ENCODE measurements around the gene COG7. TPM values are rescaled to one million over a fixed set of nuclear protein-coding genes. Genes with fewer than 3 reads are reported as not detected.

The COG7 gene
- total RNA-seq, 3 donors from 2014 or later, result 12.8 to 31.6 (median 29.2) TPM

- Histone ChIP-seq H3K36me3 (no peaks in the 10 kb centered on the region), H3K27me3 (no peaks in the 10 kb centered on the region), H3K27ac (no peak overlapping the region), H3K4me1 (peaks cover 0 to 7% of the 10 kb centered on the region in 2 donors), H3K4me3 (no peak overlapping the region), H3K9me3 (no peaks in the 10 kb centered on the region)
- no peak for TF ChIP-seq POLR2AphosphoS5 (IDR thresholded peaks at IDR 0.05)
- no peak for TF ChIP-seq CTCF (IDR thresholded peaks at IDR 0.05)
- TF ChIP-seq POLR2A (IDR thresholded peaks at IDR 0.05), result no peak
- intact Hi-C loops (cut with DNase I; ENCODE audit: low total_unique reads), result no loop called here
- no peak for DNase-seq (ENCODE audit: low spot score in 2 of 2)
Observed at GRCh38 chr16:23359092-23359760, 93.8 kb downstream of the COG7 start.

- peaks cover 0 to 7% of the 10 kb centered on the region in 2 donors for H3K4me1 ChIP-seq
- no peak overlapping the region for H3K4me3 ChIP-seq
- no peaks in the 10 kb centered on the region for H3K36me3 ChIP-seq
- no peak overlapping the region for H3K27ac ChIP-seq
- intact Hi-C loops (cut with DNase I; ENCODE audit: low total_unique reads), result no loop called here
- no peak for DNase-seq (ENCODE audit: low spot score in 2 of 2)
- TF ChIP-seq POLR2AphosphoS5 (IDR thresholded peaks at IDR 0.05) (no peak), CTCF (IDR thresholded peaks at IDR 0.05) (no peak), POLR2A (IDR thresholded peaks at IDR 0.05) (no peak)
- no peaks in the 10 kb centered on the region for H3K9me3 ChIP-seq
- H3K27me3 ChIP-seq, result no peaks in the 10 kb centered on the region
Observed at GRCh38 chr16:23357761-23358290, 95.2 kb downstream of the COG7 start.

- H3K9me3 ChIP-seq, result no peaks in the 10 kb centered on the region
- intact Hi-C loops (cut with DNase I; ENCODE audit: low total_unique reads), result no loop called here
- TF ChIP-seq POLR2AphosphoS5 (IDR thresholded peaks at IDR 0.05), result no peak
- no peak for TF ChIP-seq POLR2A (IDR thresholded peaks at IDR 0.05)
- no peak for TF ChIP-seq CTCF (IDR thresholded peaks at IDR 0.05)
- no peaks in the 10 kb centered on the region for H3K36me3 ChIP-seq
- no peaks in the 10 kb centered on the region for H3K27me3 ChIP-seq
- H3K4me3 ChIP-seq, result no peak overlapping the region
- H3K4me1 ChIP-seq, result peaks cover 0 to 2% of the 10 kb centered on the region in 2 donors
- no peak overlapping the region for H3K27ac ChIP-seq
- no peak for DNase-seq (ENCODE audit: low spot score in 2 of 2)
Observed at GRCh38 chr16:23356941-23357340, 96.0 kb downstream of the COG7 start.

- Histone ChIP-seq H3K27ac (no peak overlapping the region), H3K27me3 (no peaks in the 10 kb centered on the region), H3K4me1 (no peaks in the 10 kb centered on the region), H3K36me3 (no peaks in the 10 kb centered on the region), H3K9me3 (no peaks in the 10 kb centered on the region), H3K4me3 (no peak overlapping the region)
- TF ChIP-seq POLR2AphosphoS5 (IDR thresholded peaks at IDR 0.05) (no peak), CTCF (IDR thresholded peaks at IDR 0.05) (no peak), POLR2A (IDR thresholded peaks at IDR 0.05) (no peak)
- no peak for DNase-seq (ENCODE audit: low spot score in 2 of 2)
- intact Hi-C loops (cut with DNase I; ENCODE audit: low total_unique reads), result no loop called here
Observed at GRCh38 chr16:23355106-23355670, 97.8 kb downstream of the COG7 start.

GRCh38 chr16:23354246-23354645, 98.7 kb downstream of the COG7 start:
- DNase-seq (ENCODE audit: low spot score in 2 of 2), result no peak
- TF ChIP-seq CTCF (IDR thresholded peaks at IDR 0.05) (no peak), POLR2A (IDR thresholded peaks at IDR 0.05) (no peak), POLR2AphosphoS5 (IDR thresholded peaks at IDR 0.05) (no peak)
- Histone ChIP-seq H3K36me3 (no peaks in the 10 kb centered on the region), H3K27me3 (no peaks in the 10 kb centered on the region), H3K4me3 (no peak overlapping the region), H3K9me3 (no peaks in the 10 kb centered on the region), H3K4me1 (no peaks in the 10 kb centered on the region), H3K27ac (no peak overlapping the region)
- intact Hi-C loops (cut with DNase I; ENCODE audit: low total_unique reads), result no loop called here

Measured in breast epithelium (tissue), 4 donors.